ENCODE measurements around the gene CERK.
"Not testable (repeated sequence)": the region's sequence is repeated elsewhere in the genome, so short reads cannot be mapped to it uniquely, and the experiment has no call there.

The CERK gene

GRCh38 chr22:46646531-46647215, 91.4 kb downstream of the CERK start:
- DNase-seq (ENCODE audit: low read depth), result no peak

DNA sequence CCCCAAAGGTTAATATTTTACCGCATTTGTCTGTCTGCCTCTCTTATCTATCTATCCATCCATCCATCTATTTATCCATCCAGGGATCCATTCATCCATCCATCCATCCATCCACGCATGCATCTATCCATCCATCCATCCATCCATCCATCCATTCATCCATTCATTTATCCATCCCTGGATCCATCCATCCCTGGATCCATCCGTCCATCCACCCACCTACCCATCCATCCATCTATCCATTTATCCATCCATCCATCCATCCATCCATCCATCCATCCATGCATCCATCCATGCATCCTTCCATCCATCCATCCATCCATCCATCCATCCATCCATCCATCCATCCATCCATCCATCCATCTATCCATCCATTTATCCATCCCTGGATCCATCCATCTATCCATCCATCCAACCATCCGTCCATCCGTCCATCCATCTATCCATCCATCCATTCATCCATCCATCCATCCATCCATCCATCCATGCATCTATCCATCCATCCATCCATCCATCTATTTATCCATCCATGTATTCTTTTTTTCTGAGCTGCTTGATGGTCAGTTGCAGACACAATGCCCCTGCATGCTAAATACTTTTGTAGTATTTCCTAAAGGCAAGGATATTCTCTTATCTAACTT, 95.1 kb downstream of the CERK start:
- DNase-seq (ENCODE audit: low read depth), result not testable (repeated sequence)

- DNase-seq (ENCODE audit: low read depth), result no peak
Observed at GRCh38 chr22:46641811-46642266, 96.2 kb downstream of the CERK start.

- no peak for DNase-seq (ENCODE audit: low read depth)
Observed at GRCh38 chr22:46640293-46641055, 97.6 kb downstream of the CERK start.

DNA sequence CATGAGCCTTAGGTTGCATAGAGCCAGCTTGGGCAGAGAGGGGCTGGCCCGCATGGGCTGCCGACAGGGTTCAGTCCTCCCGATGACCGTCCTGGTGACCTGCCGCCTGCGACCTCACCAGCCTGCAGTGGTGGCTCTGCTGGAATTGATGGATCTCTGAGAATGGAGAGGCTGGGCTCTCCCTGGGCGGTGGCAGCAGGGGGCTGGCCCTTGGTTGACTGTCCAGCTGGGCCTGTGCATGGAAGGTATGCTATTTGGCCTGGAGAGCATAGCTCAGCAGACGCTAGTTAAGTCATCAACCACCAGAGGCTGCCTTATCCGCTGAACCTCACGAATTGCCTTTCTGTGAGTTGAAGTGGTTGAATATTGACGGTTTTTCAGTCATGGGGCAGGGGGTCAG, 98.2 kb downstream of the CERK start:
- no peak for DNase-seq (ENCODE audit: low read depth)

DNA sequence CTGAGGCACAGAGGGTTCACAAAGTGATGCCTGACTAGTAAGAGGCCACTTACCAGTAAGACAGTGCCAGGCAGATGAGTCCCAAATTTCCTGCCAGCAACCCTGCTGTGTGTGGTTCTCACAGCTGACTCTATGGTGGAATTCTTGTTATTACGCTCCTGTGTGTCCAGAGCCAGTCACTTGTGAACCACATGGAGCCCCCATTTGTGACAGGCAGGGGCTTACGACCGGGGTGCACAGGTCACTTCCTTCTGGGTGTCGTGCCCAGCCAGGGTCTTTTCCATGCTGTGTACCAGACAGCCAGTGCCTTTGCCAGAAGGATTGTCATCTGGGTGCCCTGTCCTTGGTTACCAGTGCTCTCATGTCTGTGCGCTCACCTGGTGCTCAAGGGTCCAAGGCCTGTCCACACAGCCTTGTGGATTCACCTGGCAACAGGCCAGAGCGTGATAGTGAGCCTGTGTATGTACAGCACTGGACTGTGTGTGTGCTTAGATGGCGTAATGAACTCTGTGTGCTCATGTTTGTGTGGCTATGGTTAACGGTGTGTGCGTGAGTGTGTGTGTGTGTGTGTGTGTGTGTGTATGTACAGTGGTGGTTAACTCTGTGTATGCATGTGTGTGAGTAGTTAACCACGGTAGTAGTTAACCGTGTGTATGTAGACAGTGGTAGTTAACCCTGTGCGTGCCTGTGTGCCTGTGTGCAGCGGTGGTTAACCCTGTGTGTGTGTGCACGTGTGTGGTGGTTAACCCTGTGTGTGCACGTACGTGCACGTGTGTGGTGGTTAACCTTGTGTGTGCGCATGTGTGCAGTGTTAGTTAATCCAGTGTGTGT, 99.2 kb downstream of the CERK start:
- DNase-seq (ENCODE audit: low read depth), result no peak

- no peak for DNase-seq (ENCODE audit: low read depth)
Observed at GRCh38 chr22:46637711-46638600, 100.1 kb downstream of the CERK start.

DNA sequence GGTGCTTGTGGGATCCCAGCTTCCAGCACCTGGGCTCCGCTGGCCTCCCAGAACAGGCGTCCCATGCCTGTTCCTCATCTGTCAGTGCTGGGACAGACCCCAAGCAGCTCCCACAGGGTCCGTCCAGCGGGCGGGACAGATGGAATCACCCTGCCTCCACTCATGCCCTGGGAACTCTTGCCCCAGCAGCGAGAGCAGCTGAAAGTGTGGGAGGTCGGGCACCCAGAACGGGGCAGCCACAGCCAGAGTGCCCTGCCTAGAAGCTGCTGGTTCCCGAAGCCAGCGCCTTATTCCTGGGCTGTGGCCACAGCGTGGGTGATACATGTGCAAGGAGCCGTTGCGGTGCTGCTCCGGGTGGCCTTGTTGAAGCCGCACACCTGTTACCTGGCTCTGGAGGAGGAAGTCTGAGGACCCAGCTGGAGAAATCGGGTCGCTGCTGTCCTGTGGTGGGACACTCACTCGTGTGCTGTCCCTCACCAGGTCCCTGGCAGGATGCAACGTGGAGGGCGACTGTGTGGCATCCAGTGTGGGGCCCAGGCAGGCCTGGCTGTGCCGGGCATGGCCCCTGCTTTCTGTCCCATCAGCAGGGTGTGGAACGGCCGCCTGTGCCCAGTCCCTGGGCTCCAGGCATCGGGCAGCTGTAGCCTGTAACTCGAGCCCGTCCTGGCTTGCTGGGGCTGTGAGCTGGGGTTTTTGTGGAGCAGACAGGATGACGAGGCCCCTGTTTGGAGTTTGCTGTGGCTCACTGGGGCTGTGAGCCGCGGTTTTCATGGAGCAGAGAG, 101.6 kb downstream of the CERK start:
- DNase-seq (ENCODE audit: low read depth), result no peak

DNA sequence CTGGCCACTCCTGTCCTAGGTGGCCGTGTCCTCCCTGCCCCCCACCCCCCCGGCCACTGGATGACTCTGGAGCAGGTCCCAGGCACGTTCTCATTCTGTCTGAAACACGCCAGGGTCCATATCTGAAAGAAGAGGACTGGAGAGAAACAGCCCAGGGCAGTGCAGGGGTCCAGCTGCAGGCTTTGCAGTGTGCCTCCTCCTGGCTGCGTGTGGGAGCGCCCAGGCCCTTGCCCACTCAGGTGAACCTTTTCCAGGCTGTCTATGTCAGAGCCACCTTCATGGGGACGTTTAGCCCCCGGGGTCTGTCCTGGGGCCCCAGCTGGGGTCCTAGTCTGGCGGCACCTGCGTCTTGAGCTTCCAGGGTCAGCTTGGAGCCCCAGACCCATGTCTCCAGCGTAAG, 102.3 kb downstream of the CERK start:
- DNase-seq (ENCODE audit: low read depth), result no peak

DNA sequence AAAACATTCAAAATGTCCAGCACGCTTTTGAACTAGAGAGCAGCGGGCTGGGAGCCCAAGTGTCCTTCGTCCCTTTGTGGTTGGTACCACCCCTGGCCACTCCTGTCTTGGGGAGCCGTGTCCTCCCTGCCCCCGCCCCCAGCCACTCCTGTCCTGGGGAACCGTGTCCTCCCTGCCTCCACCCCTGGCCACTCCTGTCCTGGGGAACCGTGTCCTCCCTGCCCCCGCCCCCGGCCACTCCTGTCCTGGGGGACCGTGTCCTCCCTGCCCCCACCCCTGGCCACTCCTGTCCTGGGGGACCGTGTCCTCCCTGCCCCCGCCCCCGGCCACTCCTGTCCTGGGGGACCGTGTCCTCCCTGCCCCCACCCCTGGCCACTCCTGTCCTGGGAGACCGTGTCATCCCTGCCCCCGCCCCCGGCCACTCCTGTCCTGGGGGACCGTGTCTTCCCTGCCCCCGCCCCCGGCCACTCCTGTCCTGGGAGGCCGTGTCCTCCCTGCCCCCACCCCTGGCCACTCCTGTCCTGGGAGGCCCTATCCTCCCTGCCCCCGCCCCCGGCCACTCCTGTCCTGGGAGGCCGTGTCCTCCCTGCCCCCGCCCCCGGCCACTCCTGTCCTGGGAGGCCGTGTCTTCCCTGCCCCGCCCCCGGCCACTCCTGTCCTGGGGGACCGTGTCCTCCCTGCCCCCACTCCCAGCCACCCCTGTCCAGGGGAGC, 102.9 kb downstream of the CERK start:
- not testable (repeated sequence) for DNase-seq (ENCODE audit: low read depth)
